Astrocyte (in vitro differentiated cells and primary cell): ENCODE data around the gene NOXO1. TPM values are rescaled to one million over a fixed set of nuclear protein-coding genes. Genes with fewer than 3 reads are reported as not detected.

Experiments used
- DNase-seq: peaks from one replicate; pipeline ENCODE4 v3.0.0-alpha.2; 2010; ENCODE audit warnings: low read depth
- FAIRE-seq: peaks from 2 replicates; lab custom pipeline; 2011; peaks lifted over from hg19 to GRCh38; lab: Jason Lieb, UNC
- H2AFZ ChIP-seq: 2 replicates; pipeline ENCODE4 v1.6.0; 2012; ENCODE audit warnings: low read depth, low read length, inconsistent platforms
- H3K27ac ChIP-seq: 2 replicates; pipeline ENCODE4 v1.5.1; 2011; ENCODE audit warnings: low read depth, low read length, inconsistent platforms
- H3K27me3 ChIP-seq: 2 replicates; pipeline ENCODE4 v1.6.0; 2011; ENCODE audit warnings: low read length, inconsistent platforms; ENCODE audit not compliant: insufficient read depth
- H3K36me3 ChIP-seq: 2 replicates; pipeline ENCODE4 v1.5.1; 2011; ENCODE audit warnings: low read length, inconsistent platforms; ENCODE audit not compliant: insufficient read depth
- H3K4me1 ChIP-seq: 2 replicates; pipeline ENCODE4 v1.5.1; 2011; ENCODE audit warnings: low read length, inconsistent platforms; ENCODE audit not compliant: insufficient read depth
- H3K4me2 ChIP-seq: 2 replicates; pipeline ENCODE4 v1.6.0; 2012; ENCODE audit warnings: low read length, inconsistent platforms
- H3K4me3 ChIP-seq: 2 replicates; pipeline ENCODE4 v1.5.1; 2011; ENCODE audit warnings: low read depth, mild to moderate bottlenecking, low read length, inconsistent platforms; ENCODE audit not compliant: insufficient read depth
- H3K79me2 ChIP-seq: 2 replicates; pipeline ENCODE4 v1.6.0; 2012; ENCODE audit warnings: mild to moderate bottlenecking, low read length, inconsistent platforms; ENCODE audit not compliant: insufficient read depth
- H3K9ac ChIP-seq: 2 replicates; pipeline ENCODE4 v1.6.0; 2012; ENCODE audit warnings: mild to moderate bottlenecking, low read length, inconsistent platforms
- H3K9me3 ChIP-seq: 2 replicates; pipeline ENCODE4 v1.5.1; 2012; ENCODE audit warnings: low read depth, mild to moderate bottlenecking, low read length, inconsistent platforms; ENCODE audit not compliant: insufficient read depth
- H4K20me1 ChIP-seq: 2 replicates; pipeline ENCODE4 v1.6.0; 2012; ENCODE audit warnings: low read length, inconsistent platforms; ENCODE audit not compliant: insufficient read depth
- H3K27ac Mint-ChIP-seq: one replicate; pipeline ENCODE4 v1.8.0; 2021; ENCODE audit warnings: mild to moderate bottlenecking, mixed read lengths; ENCODE audit not compliant: unreplicated experiment
- H3K27me3 Mint-ChIP-seq: one replicate; pipeline ENCODE4 v1.8.0; 2021; ENCODE audit warnings: low read depth, mixed read lengths; ENCODE audit not compliant: unreplicated experiment
- H3K36me3 Mint-ChIP-seq: one replicate; pipeline ENCODE4 v1.8.0; 2021; ENCODE audit warnings: low read depth, mixed read lengths; ENCODE audit not compliant: unreplicated experiment
- H3K4me1 Mint-ChIP-seq: one replicate; pipeline ENCODE4 v1.8.0; 2021; ENCODE audit warnings: low read depth, mixed read lengths; ENCODE audit not compliant: unreplicated experiment
- H3K4me3 Mint-ChIP-seq: one replicate; pipeline ENCODE4 v1.8.0; 2021; ENCODE audit warnings: mild to moderate bottlenecking, moderate library complexity, mixed read lengths; ENCODE audit not compliant: unreplicated experiment
- H3K9me3 Mint-ChIP-seq: one replicate; pipeline ENCODE4 v1.8.0; 2021; ENCODE audit warnings: mild to moderate bottlenecking, mixed read lengths; ENCODE audit not compliant: unreplicated experiment
- EZH2 ChIP-seq: IDR thresholded peaks from 2 replicates; pipeline ENCODE4 v1.6.1; 2012; ENCODE audit warnings: mild to moderate bottlenecking, low read length, inconsistent platforms; ENCODE audit not compliant: insufficient read depth
- total RNA-seq: library from RNA; stranded (reverse); gene quantifications from 2 replicates; pipeline ENCODE4 v1.2.1, GENCODE V29; 2021
- TF ChIP-seq, protein P1 (sequence below): IDR thresholded peaks from 2 replicates; pipeline ENCODE4 v1.5.1; 2011; ENCODE audit warnings: low read depth, mild to moderate bottlenecking, inconsistent platforms, low read length, moderate library complexity; ENCODE audit not compliant: insufficient read depth

Gene NOXO1
- total RNA-seq, 1 donor from 2014 or later: 0.89 TPM

DNA sequence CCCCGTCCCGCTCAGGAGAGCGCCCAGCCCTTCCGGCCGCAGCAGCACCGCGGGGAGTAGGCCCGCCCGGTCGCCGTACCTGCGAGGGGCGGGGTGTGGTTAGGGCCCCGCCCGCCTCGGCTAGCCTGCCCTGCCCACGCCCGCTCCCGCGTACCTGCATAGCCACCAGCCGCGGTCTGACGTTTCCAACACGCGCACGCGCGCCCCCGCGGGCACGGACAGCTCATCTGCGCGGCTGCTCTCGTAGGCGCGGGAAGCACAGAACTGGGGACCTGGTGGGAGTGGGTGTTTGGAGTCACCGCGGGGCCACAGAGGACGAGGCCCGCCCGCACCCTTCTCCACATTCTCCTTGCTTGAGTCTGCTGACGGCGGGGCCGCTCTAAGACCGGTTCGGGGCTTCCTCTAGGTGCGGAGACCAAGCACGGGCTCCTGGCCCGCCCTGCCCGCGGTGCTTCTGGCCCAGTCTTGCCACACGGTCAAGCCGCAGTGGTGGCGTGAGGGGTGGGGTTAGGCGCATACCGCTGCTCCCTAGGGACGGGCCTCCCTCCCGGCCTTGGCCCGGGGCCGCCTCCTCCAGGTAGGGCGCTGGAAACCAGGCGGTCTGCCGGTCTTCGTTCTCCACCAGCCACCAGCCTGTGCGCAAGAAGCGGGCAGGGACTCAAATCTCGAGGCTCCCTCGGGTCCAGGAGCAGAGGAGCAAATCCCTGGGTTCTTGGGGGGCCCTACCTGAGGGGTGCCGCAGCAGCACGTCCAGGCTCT lies 1.8 kb downstream of the NOXO1 start:
- Mint-ChIP-seq H3K27me3 (peaks cover 19% of the 10 kb centered on the region), H3K27ac (no peak overlapping the region), H3K9me3 (no peaks in the 10 kb centered on the region), H3K36me3 (peaks cover 6% of the 10 kb centered on the region), H3K4me3 (no peak overlapping the region), H3K4me1 (peaks cover 2% of the 10 kb centered on the region)
- Histone ChIP-seq H3K36me3 (peaks cover 7% of the 10 kb centered on the region), H3K27ac (no peak overlapping the region), H3K4me3 (no peak overlapping the region), H3K9me3 (no peaks in the 10 kb centered on the region), H2AFZ (no peak overlapping the region), H4K20me1 (peaks cover 38% of the 10 kb centered on the region), H3K9ac (no peak overlapping the region), H3K4me1 (peaks cover 4% of the 10 kb centered on the region), H3K27me3 (peaks cover 32% of the 10 kb centered on the region), H3K79me2 (peaks cover 5% of the 10 kb centered on the region), H3K4me2 (no peak overlapping the region)
- FAIRE-seq (no peak), DNase-seq (no peak)
- TF ChIP-seq EZH2: no peak
- TF ChIP-seq, protein P1, sequence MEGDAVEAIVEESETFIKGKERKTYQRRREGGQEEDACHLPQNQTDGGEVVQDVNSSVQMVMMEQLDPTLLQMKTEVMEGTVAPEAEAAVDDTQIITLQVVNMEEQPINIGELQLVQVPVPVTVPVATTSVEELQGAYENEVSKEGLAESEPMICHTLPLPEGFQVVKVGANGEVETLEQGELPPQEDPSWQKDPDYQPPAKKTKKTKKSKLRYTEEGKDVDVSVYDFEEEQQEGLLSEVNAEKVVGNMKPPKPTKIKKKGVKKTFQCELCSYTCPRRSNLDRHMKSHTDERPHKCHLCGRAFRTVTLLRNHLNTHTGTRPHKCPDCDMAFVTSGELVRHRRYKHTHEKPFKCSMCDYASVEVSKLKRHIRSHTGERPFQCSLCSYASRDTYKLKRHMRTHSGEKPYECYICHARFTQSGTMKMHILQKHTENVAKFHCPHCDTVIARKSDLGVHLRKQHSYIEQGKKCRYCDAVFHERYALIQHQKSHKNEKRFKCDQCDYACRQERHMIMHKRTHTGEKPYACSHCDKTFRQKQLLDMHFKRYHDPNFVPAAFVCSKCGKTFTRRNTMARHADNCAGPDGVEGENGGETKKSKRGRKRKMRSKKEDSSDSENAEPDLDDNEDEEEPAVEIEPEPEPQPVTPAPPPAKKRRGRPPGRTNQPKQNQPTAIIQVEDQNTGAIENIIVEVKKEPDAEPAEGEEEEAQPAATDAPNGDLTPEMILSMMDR: no peak

DNA sequence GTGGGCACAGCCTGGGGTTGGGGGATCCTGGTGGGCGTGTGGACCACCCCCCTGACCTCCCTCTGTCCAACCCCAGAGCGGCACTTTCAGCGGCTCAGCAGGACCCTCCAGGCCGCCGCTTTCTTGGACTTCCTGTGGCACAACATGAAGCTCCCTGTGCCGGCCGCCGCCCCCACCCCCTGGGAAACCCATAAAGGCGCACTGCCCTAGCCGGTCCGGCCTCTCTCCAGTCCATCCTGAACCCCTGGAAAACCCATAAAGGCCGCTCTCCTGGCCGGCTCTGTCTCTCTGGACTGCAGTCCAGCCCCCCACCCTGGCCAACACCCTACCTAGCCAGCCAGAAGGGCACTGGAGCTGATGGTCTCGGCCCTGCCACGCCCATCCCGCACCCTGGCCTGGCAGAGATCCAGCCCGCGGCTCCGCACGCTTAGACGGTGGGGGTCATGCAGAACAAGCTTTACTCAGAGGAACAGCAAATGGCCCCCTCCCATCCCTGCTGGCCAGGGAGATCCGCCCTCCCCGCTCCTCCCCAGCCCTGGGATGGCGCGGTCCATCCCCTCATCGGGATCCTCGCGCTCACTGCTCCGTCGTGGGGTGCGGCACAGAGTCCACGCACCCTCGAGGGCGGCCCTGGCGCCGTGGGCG lies 2.7 kb downstream of the NOXO1 start:
- Histone ChIP-seq H3K4me3 (no peak overlapping the region), H3K9ac (no peak overlapping the region), H3K79me2 (peaks cover 14% of the 10 kb centered on the region), H2AFZ (no peak overlapping the region), H3K27me3 (peaks cover 32% of the 10 kb centered on the region), H3K27ac (no peak overlapping the region), H3K4me2 (no peak overlapping the region), H3K4me1 (peaks cover 2% of the 10 kb centered on the region), H3K36me3 (peaks cover 7% of the 10 kb centered on the region), H3K9me3 (no peaks in the 10 kb centered on the region), H4K20me1 (peaks cover 47% of the 10 kb centered on the region)
- no peaks in the 10 kb centered on the region for H3K9me3 Mint-ChIP-seq
- TF ChIP-seq, protein P1: no peak
- no peak for TF ChIP-seq EZH2
- no peak overlapping the region for H3K27ac Mint-ChIP-seq
- H3K27me3 Mint-ChIP-seq: peaks cover 19% of the 10 kb centered on the region
- H3K4me1 Mint-ChIP-seq: peaks cover 2% of the 10 kb centered on the region
- peaks cover 6% of the 10 kb centered on the region for H3K36me3 Mint-ChIP-seq
- H3K4me3 Mint-ChIP-seq: no peak overlapping the region
- FAIRE-seq (no peak), DNase-seq (no peak)
